Measurements from ENCODE around the gene SUMF2. TPM values are rescaled to one million over a fixed set of nuclear protein-coding genes. Genes with fewer than 3 reads are reported as not detected.
A peak's percentile ranks its signal among the peaks of the same experiment; 100 is the strongest.
"Not testable (repeated sequence)": the region's sequence is repeated elsewhere in the genome, so short reads cannot be mapped to it uniquely, and the experiment has no call there.

Gene SUMF2
- total and polyA plus RNA-seq, 2 of the 13 experiments (the other 11 are each of a cell fraction or from before 2014, with no cell fraction given) = 48.9 to 54.4 TPM

DNA sequence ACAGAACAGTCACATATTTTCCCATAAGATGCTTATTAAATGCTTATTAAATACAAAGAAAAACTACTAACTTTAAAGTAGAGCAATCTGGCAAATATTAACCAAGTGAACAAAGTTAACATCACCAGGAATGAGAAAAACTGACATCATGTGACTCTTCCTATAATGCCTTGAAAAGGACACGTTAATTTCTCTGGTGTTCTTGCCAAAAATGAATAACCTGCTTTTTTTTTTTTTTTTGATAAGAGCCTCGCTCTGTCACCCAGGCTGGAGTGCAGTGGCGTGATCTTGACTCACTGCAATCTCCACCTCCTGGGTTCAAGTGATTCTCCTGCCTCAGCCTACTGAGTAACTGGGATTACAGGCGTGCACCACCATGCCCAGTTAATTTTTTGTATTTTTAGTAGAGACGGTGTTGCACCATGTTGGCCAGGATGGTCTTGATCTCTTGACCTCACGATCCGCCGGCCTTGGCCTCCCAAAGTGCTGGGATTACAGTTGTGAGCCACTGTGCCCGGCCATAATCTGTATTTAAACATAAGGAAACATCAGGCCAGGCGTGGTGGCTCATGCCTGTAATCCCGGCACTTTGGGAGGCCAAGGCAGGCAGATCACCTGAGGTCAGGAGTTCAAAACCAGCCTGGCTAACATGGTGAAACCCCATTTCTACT lies 16.5 kb upstream of the SUMF2 start:
- H3K9me3 ChIP-seq (ENCODE audit: low read length); H3K27me3 ChIP-seq (ENCODE audit: control insufficient read depth in 1 of 2, insufficient read depth in 2 of 2, low read length in 2 of 2); BruUV-seq (replicated peaks); FAIRE-seq; in situ Hi-C loops (cut with HindIII; ENCODE audit: extremely low pct_ligation_motif_present, low pct_unique_long_range_greater_than_20kb); H2AFZ ChIP-seq (ENCODE audit: low read length); H3K9ac ChIP-seq (ENCODE audit: insufficient read depth, low read depth, low read length); H4K20me1 ChIP-seq (ENCODE audit: insufficient read depth, low read length); CTCF ChIA-PET (ENCODE audit: low intra/inter-chr PET ratio, low total read pairs); DNase-seq (ENCODE audit: low spot score); H3K36me3 ChIP-seq (replicated peaks in 1 of 2; ENCODE audit: control insufficient read depth in 1 of 2, insufficient read depth in 2 of 2, low read length in 2 of 2); ATAC-seq; TF ChIP-seq SOX13 (IDR thresholded peaks at IDR 0.05): not testable (repeated sequence)
- Histone ChIP-seq H3K79me2 (ENCODE audit: insufficient read depth, low read length) (peaks cover 25% of the 10 kb centered on the region), H3K27ac (ENCODE audit: extremely low read length, insufficient read depth, low read length) (peak overlapping the region; percentile 71), H3K4me1 (ENCODE audit: insufficient read depth, low read length) (peaks cover 57% of the 10 kb centered on the region), H3K4me2 (ENCODE audit: low read depth, low read length) (peak overlapping the region; percentile 48), H3K4me3 (replicated peaks in 1 of 3; ENCODE audit: insufficient read depth in 1 of 3, low read depth in 2 of 3, low read length in 3 of 3) (peak overlapping the region in 1 of 3 experiments; percentile 31; a peak in 1 of 6 replicates)
- POLR2A ChIA-PET = interaction anchor here (0.7 to 1.8 kb wide), 3 partner anchors 14 to 41 kb away, joined by 4 to 19 read pairs (median 4); no protein-coding TSS in a partner anchor
- intact Hi-C loops (cut with micrococcal nuclease; ENCODE audit: unreplicated experiment) = loop anchor here (1.0 kb wide), 1 partner anchor 13 kb away; no protein-coding TSS in a partner anchor
- 9% methylated on average over 11 of the region's 11 CpGs for WGBS (ENCODE audit: low lambda C conversion rate)
- TF ChIP-seq, protein P1, sequence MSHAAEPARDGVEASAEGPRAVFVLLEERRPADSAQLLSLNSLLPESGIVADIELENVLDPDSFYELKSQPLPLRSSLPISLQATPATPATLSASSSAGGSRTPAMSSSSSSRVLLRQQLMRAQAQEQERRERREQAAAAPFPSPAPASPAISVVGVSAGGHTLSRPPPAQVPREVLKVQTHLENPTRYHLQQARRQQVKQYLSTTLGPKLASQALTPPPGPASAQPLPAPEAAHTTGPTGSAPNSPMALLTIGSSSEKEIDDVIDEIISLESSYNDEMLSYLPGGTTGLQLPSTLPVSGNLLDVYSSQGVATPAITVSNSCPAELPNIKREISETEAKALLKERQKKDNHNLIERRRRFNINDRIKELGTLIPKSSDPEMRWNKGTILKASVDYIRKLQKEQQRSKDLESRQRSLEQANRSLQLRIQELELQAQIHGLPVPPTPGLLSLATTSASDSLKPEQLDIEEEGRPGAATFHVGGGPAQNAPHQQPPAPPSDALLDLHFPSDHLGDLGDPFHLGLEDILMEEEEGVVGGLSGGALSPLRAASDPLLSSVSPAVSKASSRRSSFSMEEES (CRISPR knock-in tag; IDR thresholded peaks at IDR 0.05) = peak; percentile 34; the same call in 1 of the 2 replicates
- peak; percentile 31; the same call in 1 of the 2 replicates for TF ChIP-seq CEBPG (CRISPR knock-in tag; IDR thresholded peaks at IDR 0.05)
- TF ChIP-seq TBX2 (CRISPR knock-in tag; IDR thresholded peaks at IDR 0.05; ENCODE audit: borderline replicate concordance) = 0 out of 2 replicates have a peak, but pooled peaks have one; percentile 2
- peak; percentile 20 to 43; a peak in 2 of 4 replicates for TF ChIP-seq NR2F1 (CRISPR knock-in tag; IDR thresholded peaks at IDR 0.05)
- TF ChIP-seq KMT2B (CRISPR knock-in tag; IDR thresholded peaks at IDR 0.05) = 0 out of 2 replicates have a peak, but pooled peaks have one; percentile 26
- TF ChIP-seq HNF4A (CRISPR knock-in tag; IDR thresholded peaks at IDR 0.05) = peak; percentile 54
- peak in 1 of 2 experiments; percentile 23; a peak in 1 of 4 replicates for TF ChIP-seq SOX13 (CRISPR knock-in tag; conservative IDR thresholded peaks at IDR 0.05 in 1 of 2, IDR thresholded peaks at IDR 0.05 in 1 of 2)
- peak; percentile 32; the same call in 1 of the 2 replicates for TF ChIP-seq PITX1 (CRISPR knock-in tag; IDR thresholded peaks at IDR 0.05)
- TF ChIP-seq, protein P2, sequence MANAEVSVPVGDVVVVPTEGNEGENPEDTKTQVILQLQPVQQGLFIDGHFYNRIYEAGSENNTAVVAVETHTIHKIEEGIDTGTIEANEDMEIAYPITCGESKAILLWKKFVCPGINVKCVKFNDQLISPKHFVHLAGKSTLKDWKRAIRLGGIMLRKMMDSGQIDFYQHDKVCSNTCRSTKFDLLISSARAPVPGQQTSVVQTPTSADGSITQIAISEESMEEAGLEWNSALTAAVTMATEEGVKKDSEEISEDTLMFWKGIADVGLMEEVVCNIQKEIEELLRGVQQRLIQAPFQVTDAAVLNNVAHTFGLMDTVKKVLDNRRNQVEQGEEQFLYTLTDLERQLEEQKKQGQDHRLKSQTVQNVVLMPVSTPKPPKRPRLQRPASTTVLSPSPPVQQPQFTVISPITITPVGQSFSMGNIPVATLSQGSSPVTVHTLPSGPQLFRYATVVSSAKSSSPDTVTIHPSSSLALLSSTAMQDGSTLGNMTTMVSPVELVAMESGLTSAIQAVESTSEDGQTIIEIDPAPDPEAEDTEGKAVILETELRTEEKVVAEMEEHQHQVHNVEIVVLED (CRISPR knock-in tag; IDR thresholded peaks at IDR 0.05; ENCODE audit: borderline replicate concordance) = peak; percentile 40; the same call in 1 of the 2 replicates
- TF ChIP-seq FOSL2 (CRISPR knock-in tag; IDR thresholded peaks at IDR 0.05) = 0 out of 2 replicates have a peak, but pooled peaks have one; percentile 5
- 0 out of 2 replicates have a peak, but pooled peaks have one; percentile 15 for TF ChIP-seq ZMYM2 (CRISPR knock-in tag; IDR thresholded peaks at IDR 0.05)
- TF ChIP-seq, protein P3, sequence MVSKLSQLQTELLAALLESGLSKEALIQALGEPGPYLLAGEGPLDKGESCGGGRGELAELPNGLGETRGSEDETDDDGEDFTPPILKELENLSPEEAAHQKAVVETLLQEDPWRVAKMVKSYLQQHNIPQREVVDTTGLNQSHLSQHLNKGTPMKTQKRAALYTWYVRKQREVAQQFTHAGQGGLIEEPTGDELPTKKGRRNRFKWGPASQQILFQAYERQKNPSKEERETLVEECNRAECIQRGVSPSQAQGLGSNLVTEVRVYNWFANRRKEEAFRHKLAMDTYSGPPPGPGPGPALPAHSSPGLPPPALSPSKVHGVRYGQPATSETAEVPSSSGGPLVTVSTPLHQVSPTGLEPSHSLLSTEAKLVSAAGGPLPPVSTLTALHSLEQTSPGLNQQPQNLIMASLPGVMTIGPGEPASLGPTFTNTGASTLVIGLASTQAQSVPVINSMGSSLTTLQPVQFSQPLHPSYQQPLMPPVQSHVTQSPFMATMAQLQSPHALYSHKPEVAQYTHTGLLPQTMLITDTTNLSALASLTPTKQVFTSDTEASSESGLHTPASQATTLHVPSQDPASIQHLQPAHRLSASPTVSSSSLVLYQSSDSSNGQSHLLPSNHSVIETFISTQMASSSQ (IDR thresholded peaks at IDR 0.05; ENCODE audit: low read depth) = peak; percentile 46; the same call in 1 of the 2 replicates
- TF ChIP-seq, protein P3 (CRISPR knock-in tag; IDR thresholded peaks at IDR 0.05; ENCODE audit: borderline replicate concordance) = not testable (repeated sequence)

All from HepG2 (cell line).